WI38 (cell line): ENCODE measurements around the gene PRKCG.

Source experiments
- H3K4me3 ChIP-seq: 2 replicates; pipeline ENCODE4 v1.5.1; 2011; ENCODE audit warnings: low read depth, mild to moderate bottlenecking, control low read depth, low read length
- TF ChIP-seq, protein P1 (sequence below): IDR thresholded peaks from 2 replicates; pipeline ENCODE4 v1.5.1; 2012; ENCODE audit warnings: low read depth, mild to moderate bottlenecking, control low read depth, low read length

PRKCG gene

GRCh38 chr19:53875602-53876325 lies 6.2 kb upstream of the PRKCG start:
- TF ChIP-seq, protein P1, sequence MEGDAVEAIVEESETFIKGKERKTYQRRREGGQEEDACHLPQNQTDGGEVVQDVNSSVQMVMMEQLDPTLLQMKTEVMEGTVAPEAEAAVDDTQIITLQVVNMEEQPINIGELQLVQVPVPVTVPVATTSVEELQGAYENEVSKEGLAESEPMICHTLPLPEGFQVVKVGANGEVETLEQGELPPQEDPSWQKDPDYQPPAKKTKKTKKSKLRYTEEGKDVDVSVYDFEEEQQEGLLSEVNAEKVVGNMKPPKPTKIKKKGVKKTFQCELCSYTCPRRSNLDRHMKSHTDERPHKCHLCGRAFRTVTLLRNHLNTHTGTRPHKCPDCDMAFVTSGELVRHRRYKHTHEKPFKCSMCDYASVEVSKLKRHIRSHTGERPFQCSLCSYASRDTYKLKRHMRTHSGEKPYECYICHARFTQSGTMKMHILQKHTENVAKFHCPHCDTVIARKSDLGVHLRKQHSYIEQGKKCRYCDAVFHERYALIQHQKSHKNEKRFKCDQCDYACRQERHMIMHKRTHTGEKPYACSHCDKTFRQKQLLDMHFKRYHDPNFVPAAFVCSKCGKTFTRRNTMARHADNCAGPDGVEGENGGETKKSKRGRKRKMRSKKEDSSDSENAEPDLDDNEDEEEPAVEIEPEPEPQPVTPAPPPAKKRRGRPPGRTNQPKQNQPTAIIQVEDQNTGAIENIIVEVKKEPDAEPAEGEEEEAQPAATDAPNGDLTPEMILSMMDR = no peak
- no peak overlapping the region for H3K4me3 ChIP-seq

DNA sequence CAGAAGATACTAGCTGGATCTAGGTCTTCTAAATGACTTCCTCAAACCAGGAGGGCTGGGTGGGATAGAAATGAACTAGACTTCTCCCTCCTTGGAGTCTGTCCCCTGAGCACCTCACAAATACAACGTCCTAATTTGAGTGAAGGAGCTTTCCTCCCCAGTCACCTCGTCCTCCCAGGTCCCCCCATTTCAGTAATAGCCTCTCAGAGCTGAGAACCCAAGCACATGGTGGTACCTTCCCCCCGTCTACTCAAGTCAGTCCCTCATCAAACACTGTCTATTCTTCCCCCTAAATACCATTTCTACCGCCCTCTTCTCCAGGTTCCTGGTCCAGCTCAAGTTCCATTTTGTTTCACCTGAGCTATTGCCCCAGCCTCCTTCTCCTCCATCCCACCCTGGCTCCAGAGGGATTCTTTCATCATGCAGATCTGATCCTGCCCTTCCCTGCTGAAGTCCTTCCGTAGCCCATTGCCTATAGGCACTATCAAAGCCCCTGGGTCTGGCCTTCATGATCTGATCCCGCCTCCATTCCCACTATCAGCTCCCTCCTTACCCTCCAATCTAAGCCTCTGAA lies 5.3 kb upstream of the PRKCG start:
- TF ChIP-seq, protein P1 = no peak
- no peak overlapping the region for H3K4me3 ChIP-seq

DNA sequence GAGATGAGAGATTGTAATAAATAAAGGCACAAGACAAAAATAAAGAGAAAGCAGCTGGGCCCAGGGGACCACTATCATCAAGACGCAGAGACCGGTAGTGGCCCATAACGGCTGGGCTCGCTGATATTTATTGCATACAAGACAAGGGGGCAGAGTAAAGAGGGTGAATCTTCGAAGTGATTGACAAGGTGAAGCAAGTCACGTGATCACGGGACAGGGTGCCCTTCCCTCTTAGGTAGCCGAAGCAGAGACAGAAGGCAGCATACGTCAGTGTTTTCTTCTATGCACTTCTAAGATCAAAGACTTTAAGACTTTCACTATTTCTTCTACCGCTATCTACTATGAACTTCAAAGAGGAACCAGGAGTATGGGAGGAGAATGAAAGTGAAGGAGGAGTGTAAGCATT lies 4.6 kb upstream of the PRKCG start:
- TF ChIP-seq, protein P1 = no peak
- H3K4me3 ChIP-seq = no peak overlapping the region

- TF ChIP-seq, protein P1 = no peak
- H3K4me3 ChIP-seq = peak overlapping the region; percentile 67
Observed at GRCh38 chr19:53878776-53879139, 3.2 kb upstream of the PRKCG start.

DNA sequence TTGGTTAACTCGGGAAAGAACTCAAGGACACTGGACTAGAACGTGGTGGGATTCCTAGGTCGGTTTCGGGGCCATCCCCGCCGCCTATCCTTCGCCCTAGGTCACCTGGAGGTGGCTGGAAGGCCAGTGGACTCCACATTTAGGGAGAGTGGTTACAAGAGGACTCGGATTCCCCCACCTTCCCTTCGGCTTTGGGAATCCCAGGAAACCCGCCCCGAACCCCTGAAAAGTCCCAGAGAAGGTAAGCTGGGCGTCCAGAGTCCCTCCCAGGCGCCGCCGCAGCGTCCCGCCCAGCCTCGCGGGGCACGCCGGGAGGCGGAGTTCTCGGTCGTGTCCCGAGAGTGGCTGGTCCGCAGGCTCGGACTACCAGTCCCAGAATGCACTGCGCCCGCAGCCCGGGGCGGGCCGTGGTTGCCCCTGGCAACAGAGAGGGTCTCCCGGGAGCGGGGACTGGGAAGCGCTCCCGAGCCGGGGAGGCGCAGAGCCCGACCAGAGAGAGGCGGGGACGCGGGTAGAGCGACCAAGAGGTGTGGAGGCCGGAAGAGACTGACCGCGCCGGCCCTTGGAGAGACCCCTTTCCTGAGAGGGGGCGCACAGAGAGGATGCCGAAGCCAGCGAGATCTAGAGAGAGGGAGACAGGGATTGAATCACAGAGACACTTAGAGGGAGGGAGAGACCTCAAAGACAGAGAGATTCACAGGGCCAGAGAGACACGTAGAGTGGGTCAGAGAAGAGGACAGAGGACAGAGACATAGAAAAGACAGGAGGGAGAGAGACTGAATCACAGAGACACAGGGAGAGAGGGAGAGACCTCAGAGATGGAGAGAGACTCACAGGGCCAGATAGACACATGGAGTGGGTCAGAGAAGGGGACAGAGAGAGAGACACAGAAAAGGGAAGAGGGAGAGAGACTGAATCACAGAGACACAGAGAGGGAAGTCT lies 2.6 kb upstream of the PRKCG start:
- peak overlapping the region; percentile 67 for H3K4me3 ChIP-seq
- TF ChIP-seq, protein P1 = no peak

- TF ChIP-seq, protein P1 = no peak
Observed at GRCh38 chr19:53880711-53881481, 1.1 kb upstream of the PRKCG start.

More at GRCh38 chr19:53880711-53881481, 1.1 kb upstream of the PRKCG start:
- peak overlapping the region; percentile 42 for H3K4me3 ChIP-seq
